Psoas muscle (tissue), 8 donors: Measurements from ENCODE around the gene RNU5D-1. TPM values are rescaled to one million over a fixed set of nuclear protein-coding genes. Genes with fewer than 3 reads are reported as not detected.

Source experiments
- ATAC-seq, 4 donors: fragments of 200-7000 bp; cut with Tn5 transposase; one replicate each; pipeline ENCODE4 v1.9.1; 2020; ENCODE audit warnings: moderate library complexity in 3 of 4, mild to moderate bottlenecking in 2 of 4
- DNase-seq, 2 donors: peaks; one replicate each; pipeline ENCODE4 v3.0.0-alpha.2; 2020
- H3K27ac ChIP-seq: fragments of 200-600 bp; one replicate; pipeline ENCODE4 v1.8.0; 2022
- H3K27me3 ChIP-seq, 3 donors: fragments of 200-600 bp in 1 of 3; one replicate each; pipeline versions ENCODE4 v1.6.1 to v1.8.0; 2013 to 2022; ENCODE audit warnings: low read length in 2 of 3, mild to moderate bottlenecking in 2 of 3, moderate library complexity in 1 of 3; ENCODE audit not compliant: insufficient read depth in 3 of 3
- H3K36me3 ChIP-seq, 2 donors: fragments of 200-600 bp in 1 of 2; one replicate each; pipeline versions ENCODE4 v1.6.1 to v1.8.0; 2013 to 2022; ENCODE audit warnings: low read depth in 1 of 2, mild to moderate bottlenecking in 1 of 2, moderate library complexity in 1 of 2; ENCODE audit not compliant: insufficient read depth in 1 of 2
- H3K4me1 ChIP-seq: fragments of 200-600 bp; one replicate; pipeline ENCODE4 v1.8.0; 2022
- H3K4me3 ChIP-seq: fragments of 200-600 bp; one replicate; pipeline ENCODE4 v1.8.0; 2022; ENCODE audit warnings: mild to moderate bottlenecking
- H3K9me3 ChIP-seq: fragments of 200-600 bp; one replicate; pipeline ENCODE4 v1.8.0; 2022
- WGBS, 3 donors: extraction: QIAGEN DNeasy Blood & Tissue Kit; methylation state at CpG; one replicate each; pipeline versions ENCODE4 v1.1.6 to v1.1.7; 2013; 5-methylcytosine and 5-hydroxymethylcytosine counted together
- intact Hi-C, 2 donors: fragments of 100-400 bp; cut with DNase I; formaldehyde crosslinking; loops; one replicate each; pipeline versions ENCODE4 v1.11.0 to v1.14.2; 2022
- polyA plus RNA-seq, 3 donors: library from polyadenylated mRNA; stranded (reverse); fragments of 200-250 nt; gene quantifications; one replicate each; pipeline ENCODE4 v1.2.3, GENCODE V29; 2013
- total RNA-seq, 4 donors: library from RNA; stranded (reverse); fragmentation: NEBNext Ultra II Directional in 2 of 4; extraction: Animal tissue kit (Norgen Biotek cat#: 25700) in 2 of 4; gene quantifications; one replicate each; pipeline versions ENCODE4 v1.2.1 to v1.2.4, GENCODE V29; 2021 to 2023
- TF ChIP-seq, protein P1 (sequence below): fragments of 200-600 bp; IDR thresholded peaks from one replicate; pipeline ENCODE4 v1.8.0; 2022; ENCODE audit warnings: antibody characterized with exemption
- donor health status: healthy with polysubstance abuse.
- donor health status: DM: no; HTN: no; CAD: no; lungs with moderate emphysema.
- donor health status: Bipolar disorder and iron deficiency.
- donor health status: healthy.
- donor health status: DM: yes; HTN: yes; CAD: no.
- donor health status: DM: no; HTN: no; CAD: no.
- donor health status: DM: no; HTN: no; CAD: no.
- donor health status: DM: yes; HTN: yes; CAD: no.

The RNU5D-1 gene
- total and polyA plus RNA-seq, 7 donors: not detected

DNA sequence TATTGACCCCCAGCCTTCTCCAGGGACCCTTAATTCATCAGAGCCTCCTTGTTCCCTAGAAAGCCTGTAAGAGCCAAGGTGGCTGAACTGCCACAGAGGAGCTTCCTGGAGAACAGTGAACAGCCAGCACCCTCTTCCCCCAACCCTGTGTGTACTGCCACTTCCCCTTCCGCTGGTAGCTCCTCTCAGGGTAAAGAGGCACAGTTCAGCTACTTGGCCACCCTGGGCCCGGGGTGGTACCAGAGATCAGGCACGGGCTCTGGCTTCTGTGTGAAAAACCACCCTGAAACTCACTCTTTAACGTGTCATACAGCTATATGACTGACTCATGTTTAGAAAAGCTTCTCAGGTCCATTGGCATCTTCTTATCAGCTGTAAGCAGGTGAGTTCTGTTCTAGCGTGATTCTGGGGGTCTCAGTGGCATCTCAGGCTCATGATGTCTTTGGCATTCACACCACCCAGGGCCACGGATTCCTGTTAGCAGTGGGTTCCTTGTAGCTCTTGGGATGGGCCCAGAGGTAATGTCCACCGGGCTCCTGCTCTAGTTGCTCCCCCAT lies 34.1 kb downstream of the RNU5D-1 start:
- Histone ChIP-seq H3K36me3 (no peaks in the 10 kb centered on the region), H3K4me1 (no peaks in the 10 kb centered on the region), H3K27ac (no peak overlapping the region), H3K4me3 (no peak overlapping the region), H3K9me3 (no peaks in the 10 kb centered on the region), H3K27me3 (no peaks in the 10 kb centered on the region)
- no peak for ATAC-seq
- TF ChIP-seq, protein P1, sequence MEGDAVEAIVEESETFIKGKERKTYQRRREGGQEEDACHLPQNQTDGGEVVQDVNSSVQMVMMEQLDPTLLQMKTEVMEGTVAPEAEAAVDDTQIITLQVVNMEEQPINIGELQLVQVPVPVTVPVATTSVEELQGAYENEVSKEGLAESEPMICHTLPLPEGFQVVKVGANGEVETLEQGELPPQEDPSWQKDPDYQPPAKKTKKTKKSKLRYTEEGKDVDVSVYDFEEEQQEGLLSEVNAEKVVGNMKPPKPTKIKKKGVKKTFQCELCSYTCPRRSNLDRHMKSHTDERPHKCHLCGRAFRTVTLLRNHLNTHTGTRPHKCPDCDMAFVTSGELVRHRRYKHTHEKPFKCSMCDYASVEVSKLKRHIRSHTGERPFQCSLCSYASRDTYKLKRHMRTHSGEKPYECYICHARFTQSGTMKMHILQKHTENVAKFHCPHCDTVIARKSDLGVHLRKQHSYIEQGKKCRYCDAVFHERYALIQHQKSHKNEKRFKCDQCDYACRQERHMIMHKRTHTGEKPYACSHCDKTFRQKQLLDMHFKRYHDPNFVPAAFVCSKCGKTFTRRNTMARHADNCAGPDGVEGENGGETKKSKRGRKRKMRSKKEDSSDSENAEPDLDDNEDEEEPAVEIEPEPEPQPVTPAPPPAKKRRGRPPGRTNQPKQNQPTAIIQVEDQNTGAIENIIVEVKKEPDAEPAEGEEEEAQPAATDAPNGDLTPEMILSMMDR: no peak
- intact Hi-C loops: no loop called here
- DNase-seq: no peak
- WGBS, 3 donors: 77 to 84% (median 81%) methylated on average over 7 of the region's 7 CpGs

GRCh38 chr1:44696101-44696500 lies 34.9 kb downstream of the RNU5D-1 start:
- no peaks in the 10 kb centered on the region for H3K27me3 ChIP-seq
- intact Hi-C loops: no loop called here
- ATAC-seq: no peak
- WGBS, 3 donors: 88 to 95% (median 92%) methylated on average over 3 of the region's 3 CpGs
- H3K4me1 ChIP-seq: no peaks in the 10 kb centered on the region
- H3K27ac ChIP-seq: no peak overlapping the region
- TF ChIP-seq, protein P1: no peak
- no peak overlapping the region for H3K4me3 ChIP-seq
- H3K36me3 ChIP-seq: no peaks in the 10 kb centered on the region
- no peaks in the 10 kb centered on the region for H3K9me3 ChIP-seq
- DNase-seq: no peak

- 87 to 91% (median 91%) methylated on average over 4 of the region's 4 CpGs for WGBS, 3 donors
- ATAC-seq (no peak), DNase-seq (no peak)
- Histone ChIP-seq H3K4me1 (no peaks in the 10 kb centered on the region), H3K27ac (no peak overlapping the region), H3K9me3 (no peaks in the 10 kb centered on the region), H3K36me3 (no peaks in the 10 kb centered on the region), H3K27me3 (no peaks in the 10 kb centered on the region), H3K4me3 (no peak overlapping the region)
- TF ChIP-seq, protein P1: no peak
- intact Hi-C loops: no loop called here
Measured at GRCh38 chr1:44695671-44696070, 35.3 kb downstream of the RNU5D-1 start.

DNA sequence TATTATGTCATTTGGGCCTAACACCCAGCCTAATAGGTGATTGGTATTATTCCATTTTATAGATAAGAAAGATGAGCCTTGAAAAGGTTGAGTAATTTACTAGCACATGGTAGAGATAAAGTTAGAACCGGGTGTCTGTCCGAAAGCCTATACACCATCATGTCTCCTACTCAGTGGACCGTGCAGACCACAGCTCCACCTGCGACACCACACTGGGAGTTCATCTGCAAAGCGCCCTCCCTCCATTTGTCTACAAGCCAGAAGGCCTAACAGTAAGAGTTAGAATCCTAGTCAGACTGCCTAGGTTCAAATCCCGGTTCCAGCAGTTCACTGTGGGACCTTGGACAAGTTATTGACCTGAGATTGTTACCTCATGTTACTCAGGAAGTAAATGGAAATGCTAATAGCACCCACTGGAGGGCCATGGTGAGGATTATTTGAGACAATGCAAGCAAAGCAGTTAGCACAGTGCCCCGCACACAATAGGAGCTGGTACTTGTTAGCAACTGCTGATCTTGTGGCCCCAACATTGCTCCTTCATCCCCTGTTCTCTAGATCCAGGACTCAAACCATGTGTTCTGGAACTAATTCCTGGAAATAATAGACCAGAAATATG lies 36.0 kb downstream of the RNU5D-1 start:
- intact Hi-C loops: no loop called here
- Histone ChIP-seq H3K27me3 (no peaks in the 10 kb centered on the region), H3K4me1 (no peaks in the 10 kb centered on the region), H3K27ac (no peak overlapping the region), H3K36me3 (no peaks in the 10 kb centered on the region), H3K4me3 (no peak overlapping the region), H3K9me3 (no peaks in the 10 kb centered on the region)
- DNase-seq (no peak), ATAC-seq (no peak)
- WGBS, 3 donors: 92 to 95% (median 94%) methylated on average over 7 of the region's 7 CpGs
- TF ChIP-seq, protein P1: no peak

- Histone ChIP-seq H3K36me3 (no peaks in the 10 kb centered on the region), H3K4me3 (no peak overlapping the region), H3K27ac (no peak overlapping the region), H3K9me3 (no peaks in the 10 kb centered on the region), H3K4me1 (no peaks in the 10 kb centered on the region), H3K27me3 (no peaks in the 10 kb centered on the region)
- TF ChIP-seq, protein P1: no peak
- intact Hi-C loops: loop anchor here in 1 of 2 donors (2.0 kb wide), 1 partner anchor 55 kb away; no protein-coding TSS in a partner anchor
- 95 to 100% (median 96%) methylated on average over 3 of the region's 3 CpGs for WGBS, 3 donors
- DNase-seq: no peak
- no peak for ATAC-seq
Measured at GRCh38 chr1:44693900-44694299, 37.1 kb downstream of the RNU5D-1 start.
